H1 (cell line): ENCODE data around the gene SDSL. TPM values are rescaled to one million over a fixed set of nuclear protein-coding genes. Genes with fewer than 3 reads are reported as not detected.
A peak's percentile ranks its signal among the peaks of the same experiment; 100 is the strongest.

Experiments used
- TCF12 ChIP-seq: IDR thresholded peaks from 2 replicates; pipeline ENCODE4 v1.6.1; 2011; ENCODE audit warnings: low read depth, mild to moderate bottlenecking, low read length
- polyA plus RNA-seq, 7 experiments: library from polyadenylated mRNA; depleted of rRNA in 3 of 7; stranded (reverse) in 5 of 7; unstranded in 2 of 7; fragments of >200 nt in 5 of 7; fragments of 200-250 nt in 2 of 7; gene quantifications; 1 replicate in 5 of 7; 2 replicates in 1 of 7; 4 replicates in 1 of 7; pipeline versions ENCODE4 v1.2.1 to v1.2.3, GENCODE V29; 2011 to 2013; ENCODE audit warnings: missing spikeins in 2 of 7, mixed read lengths in 2 of 7
- total RNA-seq: library from RNA; stranded (reverse); fragmentation: NEBNext Ultra II Directional; extraction: Animal tissue kit (Norgen Biotek cat#: 25700); gene quantifications from 2 replicates; pipeline ENCODE4 v1.2.1, GENCODE V29; 2021
- TF ChIP-seq, protein P1 (sequence below): fragments of 300-600 bp; sonication (generic); IDR thresholded peaks from 2 replicates; pipeline ENCODE4 v1.7.1; 2012; ENCODE audit warnings: low read length, moderate library complexity, mild to moderate bottlenecking, inconsistent platforms; ENCODE audit not compliant: insufficient replicate concordance

SDSL gene
- total and polyA plus RNA-seq, 2 of the 8 experiments (the other 6 are each of a cell fraction or from before 2014, with no cell fraction given) = 0.69 to 1.3 TPM

DNA sequence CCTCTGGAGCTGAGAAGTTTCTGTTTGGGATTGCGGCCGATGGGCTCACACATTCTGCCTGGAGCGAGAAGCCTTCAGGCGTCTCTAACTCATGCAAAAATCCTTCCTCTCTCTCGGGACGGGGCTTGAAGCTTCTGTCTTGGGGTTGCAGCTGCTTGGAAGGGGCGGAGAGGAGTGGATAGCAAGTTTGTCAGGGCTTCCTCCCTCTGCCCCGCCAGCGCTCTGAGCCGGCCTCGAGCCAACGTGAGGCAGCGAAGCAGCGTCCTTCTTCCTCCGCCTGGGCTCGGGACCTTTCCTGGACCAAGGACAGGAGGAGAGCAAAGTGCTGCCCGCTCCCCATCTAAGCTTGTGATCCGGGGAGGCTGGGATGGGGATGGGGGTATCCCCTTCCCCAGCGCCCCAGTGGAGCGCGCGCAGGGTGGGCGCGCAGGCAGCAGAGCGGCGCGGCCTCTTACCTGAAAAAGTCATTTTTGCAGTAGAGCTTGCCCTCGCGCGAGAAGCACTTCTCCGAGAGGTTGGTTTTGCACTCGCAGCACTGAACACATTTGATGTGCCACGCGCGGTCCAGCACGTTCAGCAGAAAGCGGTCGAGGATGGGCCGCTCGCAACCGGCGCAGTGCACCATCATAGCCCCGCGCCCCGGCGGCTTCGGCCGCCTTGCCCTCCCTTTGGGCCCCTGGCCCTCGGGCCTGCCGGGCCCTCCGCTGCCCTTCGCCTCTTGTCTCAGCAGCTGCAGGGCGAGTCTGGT is 48.9 kb downstream of the SDSL start (continued):
- TF ChIP-seq, protein P1, sequence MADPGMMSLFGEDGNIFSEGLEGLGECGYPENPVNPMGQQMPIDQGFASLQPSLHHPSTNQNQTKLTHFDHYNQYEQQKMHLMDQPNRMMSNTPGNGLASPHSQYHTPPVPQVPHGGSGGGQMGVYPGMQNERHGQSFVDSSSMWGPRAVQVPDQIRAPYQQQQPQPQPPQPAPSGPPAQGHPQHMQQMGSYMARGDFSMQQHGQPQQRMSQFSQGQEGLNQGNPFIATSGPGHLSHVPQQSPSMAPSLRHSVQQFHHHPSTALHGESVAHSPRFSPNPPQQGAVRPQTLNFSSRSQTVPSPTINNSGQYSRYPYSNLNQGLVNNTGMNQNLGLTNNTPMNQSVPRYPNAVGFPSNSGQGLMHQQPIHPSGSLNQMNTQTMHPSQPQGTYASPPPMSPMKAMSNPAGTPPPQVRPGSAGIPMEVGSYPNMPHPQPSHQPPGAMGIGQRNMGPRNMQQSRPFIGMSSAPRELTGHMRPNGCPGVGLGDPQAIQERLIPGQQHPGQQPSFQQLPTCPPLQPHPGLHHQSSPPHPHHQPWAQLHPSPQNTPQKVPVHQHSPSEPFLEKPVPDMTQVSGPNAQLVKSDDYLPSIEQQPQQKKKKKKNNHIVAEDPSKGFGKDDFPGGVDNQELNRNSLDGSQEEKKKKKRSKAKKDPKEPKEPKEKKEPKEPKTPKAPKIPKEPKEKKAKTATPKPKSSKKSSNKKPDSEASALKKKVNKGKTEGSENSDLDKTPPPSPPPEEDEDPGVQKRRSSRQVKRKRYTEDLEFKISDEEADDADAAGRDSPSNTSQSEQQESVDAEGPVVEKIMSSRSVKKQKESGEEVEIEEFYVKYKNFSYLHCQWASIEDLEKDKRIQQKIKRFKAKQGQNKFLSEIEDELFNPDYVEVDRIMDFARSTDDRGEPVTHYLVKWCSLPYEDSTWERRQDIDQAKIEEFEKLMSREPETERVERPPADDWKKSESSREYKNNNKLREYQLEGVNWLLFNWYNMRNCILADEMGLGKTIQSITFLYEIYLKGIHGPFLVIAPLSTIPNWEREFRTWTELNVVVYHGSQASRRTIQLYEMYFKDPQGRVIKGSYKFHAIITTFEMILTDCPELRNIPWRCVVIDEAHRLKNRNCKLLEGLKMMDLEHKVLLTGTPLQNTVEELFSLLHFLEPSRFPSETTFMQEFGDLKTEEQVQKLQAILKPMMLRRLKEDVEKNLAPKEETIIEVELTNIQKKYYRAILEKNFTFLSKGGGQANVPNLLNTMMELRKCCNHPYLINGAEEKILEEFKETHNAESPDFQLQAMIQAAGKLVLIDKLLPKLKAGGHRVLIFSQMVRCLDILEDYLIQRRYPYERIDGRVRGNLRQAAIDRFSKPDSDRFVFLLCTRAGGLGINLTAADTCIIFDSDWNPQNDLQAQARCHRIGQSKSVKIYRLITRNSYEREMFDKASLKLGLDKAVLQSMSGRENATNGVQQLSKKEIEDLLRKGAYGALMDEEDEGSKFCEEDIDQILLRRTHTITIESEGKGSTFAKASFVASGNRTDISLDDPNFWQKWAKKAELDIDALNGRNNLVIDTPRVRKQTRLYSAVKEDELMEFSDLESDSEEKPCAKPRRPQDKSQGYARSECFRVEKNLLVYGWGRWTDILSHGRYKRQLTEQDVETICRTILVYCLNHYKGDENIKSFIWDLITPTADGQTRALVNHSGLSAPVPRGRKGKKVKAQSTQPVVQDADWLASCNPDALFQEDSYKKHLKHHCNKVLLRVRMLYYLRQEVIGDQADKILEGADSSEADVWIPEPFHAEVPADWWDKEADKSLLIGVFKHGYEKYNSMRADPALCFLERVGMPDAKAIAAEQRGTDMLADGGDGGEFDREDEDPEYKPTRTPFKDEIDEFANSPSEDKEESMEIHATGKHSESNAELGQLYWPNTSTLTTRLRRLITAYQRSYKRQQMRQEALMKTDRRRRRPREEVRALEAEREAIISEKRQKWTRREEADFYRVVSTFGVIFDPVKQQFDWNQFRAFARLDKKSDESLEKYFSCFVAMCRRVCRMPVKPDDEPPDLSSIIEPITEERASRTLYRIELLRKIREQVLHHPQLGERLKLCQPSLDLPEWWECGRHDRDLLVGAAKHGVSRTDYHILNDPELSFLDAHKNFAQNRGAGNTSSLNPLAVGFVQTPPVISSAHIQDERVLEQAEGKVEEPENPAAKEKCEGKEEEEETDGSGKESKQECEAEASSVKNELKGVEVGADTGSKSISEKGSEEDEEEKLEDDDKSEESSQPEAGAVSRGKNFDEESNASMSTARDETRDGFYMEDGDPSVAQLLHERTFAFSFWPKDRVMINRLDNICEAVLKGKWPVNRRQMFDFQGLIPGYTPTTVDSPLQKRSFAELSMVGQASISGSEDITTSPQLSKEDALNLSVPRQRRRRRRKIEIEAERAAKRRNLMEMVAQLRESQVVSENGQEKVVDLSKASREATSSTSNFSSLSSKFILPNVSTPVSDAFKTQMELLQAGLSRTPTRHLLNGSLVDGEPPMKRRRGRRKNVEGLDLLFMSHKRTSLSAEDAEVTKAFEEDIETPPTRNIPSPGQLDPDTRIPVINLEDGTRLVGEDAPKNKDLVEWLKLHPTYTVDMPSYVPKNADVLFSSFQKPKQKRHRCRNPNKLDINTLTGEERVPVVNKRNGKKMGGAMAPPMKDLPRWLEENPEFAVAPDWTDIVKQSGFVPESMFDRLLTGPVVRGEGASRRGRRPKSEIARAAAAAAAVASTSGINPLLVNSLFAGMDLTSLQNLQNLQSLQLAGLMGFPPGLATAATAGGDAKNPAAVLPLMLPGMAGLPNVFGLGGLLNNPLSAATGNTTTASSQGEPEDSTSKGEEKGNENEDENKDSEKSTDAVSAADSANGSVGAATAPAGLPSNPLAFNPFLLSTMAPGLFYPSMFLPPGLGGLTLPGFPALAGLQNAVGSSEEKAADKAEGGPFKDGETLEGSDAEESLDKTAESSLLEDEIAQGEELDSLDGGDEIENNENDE = no peak
- peak; percentile 12; the same call in 1 of the 2 replicates for TF ChIP-seq TCF12
